ENCODE results near the gene TAF1D.

TAF1D gene

DNA sequence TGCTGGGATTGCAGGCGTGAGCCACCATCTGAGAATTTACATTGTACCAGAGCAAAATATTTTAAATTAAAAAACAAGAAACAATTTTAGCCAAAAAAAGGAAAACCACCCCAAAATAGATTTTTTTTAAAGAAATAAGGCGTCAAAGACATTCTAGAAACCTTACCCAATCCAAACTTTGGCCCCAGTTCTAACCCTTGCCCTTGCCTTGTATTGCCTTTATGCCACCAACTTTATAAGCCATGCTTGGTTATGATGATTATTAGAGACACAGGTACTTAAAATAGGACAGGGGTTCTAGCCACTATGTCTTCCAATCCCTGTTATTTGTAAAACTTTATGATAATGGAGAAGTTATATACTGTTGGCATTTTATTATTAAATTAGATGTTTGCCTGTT is 11.9 kb upstream of the TAF1D start:
- TF ChIP-seq EGR1 (IDR thresholded peaks at IDR 0.05) = no peak
- no peak for TF ChIP-seq TEAD4 (IDR thresholded peaks at IDR 0.05)
- no peak for TF ChIP-seq FOXM1 (IDR thresholded peaks at IDR 0.05; ENCODE audit: borderline replicate concordance, low read depth)
- TF ChIP-seq MAX (IDR thresholded peaks at IDR 0.05) = no peak
- TF ChIP-seq CEBPB (IDR thresholded peaks at IDR 0.05) = no peak
- no peak for TF ChIP-seq RAD21 (IDR thresholded peaks at IDR 0.05; ENCODE audit: low read depth)
- no peak for TF ChIP-seq EP300 (IDR thresholded peaks at IDR 0.05; ENCODE audit: borderline replicate concordance)
- no peak for TF ChIP-seq TCF12 (IDR thresholded peaks at IDR 0.05; ENCODE audit: low read depth)
- TF ChIP-seq, protein P1, sequence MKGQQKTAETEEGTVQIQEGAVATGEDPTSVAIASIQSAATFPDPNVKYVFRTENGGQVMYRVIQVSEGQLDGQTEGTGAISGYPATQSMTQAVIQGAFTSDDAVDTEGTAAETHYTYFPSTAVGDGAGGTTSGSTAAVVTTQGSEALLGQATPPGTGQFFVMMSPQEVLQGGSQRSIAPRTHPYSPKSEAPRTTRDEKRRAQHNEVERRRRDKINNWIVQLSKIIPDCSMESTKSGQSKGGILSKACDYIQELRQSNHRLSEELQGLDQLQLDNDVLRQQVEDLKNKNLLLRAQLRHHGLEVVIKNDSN (IDR thresholded peaks at IDR 0.05) = no peak
- no peak for TF ChIP-seq TAF1 (IDR thresholded peaks at IDR 0.05; ENCODE audit: low read depth)

- TF ChIP-seq TCF12 (IDR thresholded peaks at IDR 0.05; ENCODE audit: low read depth) (no peak), ZBTB7A (IDR thresholded peaks at IDR 0.05; ENCODE audit: low read depth) (no peak), YY1 (IDR thresholded peaks at IDR 0.05; ENCODE audit: low read depth) (no peak), MAX (IDR thresholded peaks at IDR 0.05) (no peak), EP300 (IDR thresholded peaks at IDR 0.05; ENCODE audit: borderline replicate concordance) (no peak), TAF1 (IDR thresholded peaks at IDR 0.05; ENCODE audit: low read depth) (no peak), RAD21 (IDR thresholded peaks at IDR 0.05; ENCODE audit: low read depth) (no peak), EGR1 (IDR thresholded peaks at IDR 0.05) (no peak), CEBPB (IDR thresholded peaks at IDR 0.05) (no peak), TEAD4 (IDR thresholded peaks at IDR 0.05) (no peak), CREB1 (IDR thresholded peaks at IDR 0.05; ENCODE audit: low read depth) (no peak), FOXM1 (IDR thresholded peaks at IDR 0.05; ENCODE audit: borderline replicate concordance, low read depth) (no peak), NFIC (IDR thresholded peaks at IDR 0.05) (no peak)
- TF ChIP-seq, protein P1 (IDR thresholded peaks at IDR 0.05) = no peak
- TF ChIP-seq, protein P2, sequence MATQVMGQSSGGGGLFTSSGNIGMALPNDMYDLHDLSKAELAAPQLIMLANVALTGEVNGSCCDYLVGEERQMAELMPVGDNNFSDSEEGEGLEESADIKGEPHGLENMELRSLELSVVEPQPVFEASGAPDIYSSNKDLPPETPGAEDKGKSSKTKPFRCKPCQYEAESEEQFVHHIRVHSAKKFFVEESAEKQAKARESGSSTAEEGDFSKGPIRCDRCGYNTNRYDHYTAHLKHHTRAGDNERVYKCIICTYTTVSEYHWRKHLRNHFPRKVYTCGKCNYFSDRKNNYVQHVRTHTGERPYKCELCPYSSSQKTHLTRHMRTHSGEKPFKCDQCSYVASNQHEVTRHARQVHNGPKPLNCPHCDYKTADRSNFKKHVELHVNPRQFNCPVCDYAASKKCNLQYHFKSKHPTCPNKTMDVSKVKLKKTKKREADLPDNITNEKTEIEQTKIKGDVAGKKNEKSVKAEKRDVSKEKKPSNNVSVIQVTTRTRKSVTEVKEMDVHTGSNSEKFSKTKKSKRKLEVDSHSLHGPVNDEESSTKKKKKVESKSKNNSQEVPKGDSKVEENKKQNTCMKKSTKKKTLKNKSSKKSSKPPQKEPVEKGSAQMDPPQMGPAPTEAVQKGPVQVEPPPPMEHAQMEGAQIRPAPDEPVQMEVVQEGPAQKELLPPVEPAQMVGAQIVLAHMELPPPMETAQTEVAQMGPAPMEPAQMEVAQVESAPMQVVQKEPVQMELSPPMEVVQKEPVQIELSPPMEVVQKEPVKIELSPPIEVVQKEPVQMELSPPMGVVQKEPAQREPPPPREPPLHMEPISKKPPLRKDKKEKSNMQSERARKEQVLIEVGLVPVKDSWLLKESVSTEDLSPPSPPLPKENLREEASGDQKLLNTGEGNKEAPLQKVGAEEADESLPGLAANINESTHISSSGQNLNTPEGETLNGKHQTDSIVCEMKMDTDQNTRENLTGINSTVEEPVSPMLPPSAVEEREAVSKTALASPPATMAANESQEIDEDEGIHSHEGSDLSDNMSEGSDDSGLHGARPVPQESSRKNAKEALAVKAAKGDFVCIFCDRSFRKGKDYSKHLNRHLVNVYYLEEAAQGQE (IDR thresholded peaks at IDR 0.05; ENCODE audit: low read depth) = no peak
Measured at GRCh38 chr11:93751001-93751400, 9.7 kb upstream of the TAF1D start.

DNA sequence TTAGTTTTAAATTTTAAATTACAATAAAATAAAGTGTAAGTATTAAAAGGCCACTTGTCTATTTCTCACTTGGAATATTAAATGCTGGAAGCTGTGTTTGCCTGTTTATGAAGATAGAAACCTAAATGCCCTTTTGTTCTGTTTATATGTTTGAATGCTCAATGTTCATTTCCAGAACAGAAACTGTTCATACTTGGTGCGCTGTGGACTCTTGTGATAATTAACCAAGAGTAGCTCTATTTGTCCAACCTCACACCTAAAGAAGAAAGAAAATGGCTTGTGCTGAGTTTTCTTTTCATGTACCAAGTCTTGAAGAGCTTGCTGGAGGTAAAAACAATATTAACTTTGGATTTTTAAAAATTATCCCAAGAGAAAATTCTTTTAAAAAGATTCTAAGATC is 5.8 kb upstream of the TAF1D start:
- TF ChIP-seq CREB1 (IDR thresholded peaks at IDR 0.05; ENCODE audit: low read depth) (no peak), FOXM1 (IDR thresholded peaks at IDR 0.05; ENCODE audit: borderline replicate concordance, low read depth) (no peak), YY1 (IDR thresholded peaks at IDR 0.05; ENCODE audit: low read depth) (no peak), ZBTB7A (IDR thresholded peaks at IDR 0.05; ENCODE audit: low read depth) (no peak), MAX (IDR thresholded peaks at IDR 0.05) (no peak), TAF1 (IDR thresholded peaks at IDR 0.05; ENCODE audit: low read depth) (no peak), RAD21 (IDR thresholded peaks at IDR 0.05; ENCODE audit: low read depth) (no peak), EGR1 (IDR thresholded peaks at IDR 0.05) (no peak), EP300 (IDR thresholded peaks at IDR 0.05; ENCODE audit: borderline replicate concordance) (no peak), CEBPB (IDR thresholded peaks at IDR 0.05) (no peak), TCF12 (IDR thresholded peaks at IDR 0.05; ENCODE audit: low read depth) (no peak), NFIC (IDR thresholded peaks at IDR 0.05) (no peak), TEAD4 (IDR thresholded peaks at IDR 0.05) (no peak)
- TF ChIP-seq, protein P1 (IDR thresholded peaks at IDR 0.05) = no peak
- TF ChIP-seq, protein P2 (IDR thresholded peaks at IDR 0.05; ENCODE audit: low read depth) = no peak

DNA sequence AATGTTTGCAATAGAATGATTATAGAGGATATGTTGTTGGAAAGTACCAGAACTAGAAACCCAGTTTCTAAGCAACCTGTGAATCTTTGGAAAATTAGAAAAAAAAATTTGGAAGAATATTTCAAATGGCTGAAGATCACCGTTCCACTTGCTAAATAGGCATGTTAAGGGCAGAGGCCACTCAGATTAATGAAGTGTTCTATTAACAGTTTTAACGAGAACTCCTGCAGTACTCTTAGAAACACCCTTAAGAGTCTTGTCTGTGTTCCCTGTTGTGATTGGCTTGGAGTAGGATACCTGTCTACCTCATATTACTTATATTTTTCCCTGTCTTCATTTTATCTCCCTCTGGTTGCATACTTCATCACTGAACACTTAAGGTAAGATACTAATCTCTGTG is 4.8 kb upstream of the TAF1D start:
- TF ChIP-seq, protein P2 (IDR thresholded peaks at IDR 0.05; ENCODE audit: low read depth) = no peak
- no peak for TF ChIP-seq EP300 (IDR thresholded peaks at IDR 0.05; ENCODE audit: borderline replicate concordance)

Data from Ishikawa (cell line).